K562 (cell line): ENCODE data around the gene PCDHB4.
"Not testable (repeated sequence)": the region's sequence is repeated elsewhere in the genome, so short reads cannot be mapped to it uniquely, and the experiment has no call there.

Experiments used
- FOSL1 ChIP-seq: fragments of 200-800 bp; sonication (Bioruptor generic); conservative IDR thresholded peaks from 2 replicates; pipeline ENCODE4 v1.6.1; 2016; ENCODE audit warnings: missing genetic modification characterization, missing compliant biosample characterization
- HDAC1 ChIP-seq, 2 experiments: fragments of 450-650 bp; IDR thresholded peaks; 2 replicates each; pipeline ENCODE4 v1.6.1; 2016 to 2017; ENCODE audit warnings: inconsistent platforms in 1 of 2, mild to moderate bottlenecking in 1 of 2, moderate library complexity in 1 of 2
- KLF16 ChIP-seq: IDR thresholded peaks from 2 replicates; pipeline ENCODE4 v1.6.1; 2016; ENCODE audit warnings: antibody characterized with exemption
- SIN3A ChIP-seq, 2 experiments: fragments of 150-350 bp in 1 of 2; IDR thresholded peaks; 2 replicates each; pipeline ENCODE4 v1.6.1; 2011 to 2016; ENCODE audit warnings: borderline replicate concordance in 2 of 2, low read depth in 2 of 2, low read length in 2 of 2, mild to moderate bottlenecking in 2 of 2, moderate library complexity in 2 of 2; ENCODE audit not compliant: control insufficient read depth in 1 of 2

- TF ChIP-seq FOSL1 (tag); SIN3A (IDR thresholded peaks at IDR 0.05; ENCODE audit: borderline replicate concordance in 2 of 2, control insufficient read depth in 1 of 2, low read depth in 2 of 2, low read length in 2 of 2); KLF16; HDAC1 (IDR thresholded peaks at IDR 0.05): not testable (repeated sequence)
Measured at GRCh38 chr5:141157901-141158300, 36.3 kb downstream of the PCDHB4 start.
